ENCODE data around the gene UBE2D1.

UBE2D1 gene

GRCh38 chr10:58341422-58341821, 6.6 kb downstream of the UBE2D1 start:
- DNase-seq (ENCODE audit: low spot score), result no peak

DNA sequence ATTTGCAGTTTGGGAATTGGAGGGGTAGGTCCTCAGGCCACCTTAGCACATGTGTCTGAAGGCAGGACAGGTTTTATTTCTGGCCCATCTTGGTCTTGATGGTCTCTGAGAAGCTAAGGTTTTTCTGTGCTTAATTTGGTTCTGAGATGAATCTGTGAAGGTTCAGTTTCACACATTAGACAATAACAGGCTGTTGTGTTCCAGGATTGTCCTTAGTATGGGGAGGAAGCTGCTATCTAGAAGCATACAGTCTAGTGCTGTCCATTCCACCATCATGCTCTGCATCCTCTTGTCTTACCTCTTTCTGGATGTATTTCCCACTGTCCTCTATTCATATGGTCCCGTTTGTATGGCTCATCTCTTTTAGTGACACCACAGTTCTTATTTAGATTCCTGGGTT, 7.1 kb downstream of the UBE2D1 start:
- DNase-seq (ENCODE audit: low spot score), result no peak

DNA sequence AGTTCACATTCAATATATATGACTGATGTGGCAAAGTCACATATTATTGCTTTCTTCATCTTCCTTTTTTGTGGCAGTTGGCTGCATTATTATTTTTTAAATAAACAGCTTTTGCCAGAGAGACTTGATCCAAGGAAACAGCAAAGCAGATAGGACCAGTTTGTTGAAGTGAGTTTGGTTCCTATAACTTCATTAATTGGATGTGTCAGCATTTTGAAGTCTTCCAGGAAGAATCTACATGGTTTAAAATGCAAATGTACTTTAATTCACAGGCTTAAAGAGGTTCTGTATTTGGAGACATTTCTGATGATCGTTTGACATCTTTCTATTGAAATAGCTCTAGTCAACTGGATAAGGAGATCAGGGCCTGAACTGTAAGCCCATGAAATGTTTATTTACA, 13.2 kb downstream of the UBE2D1 start:
- DNase-seq (ENCODE audit: low spot score), result no peak

DNA sequence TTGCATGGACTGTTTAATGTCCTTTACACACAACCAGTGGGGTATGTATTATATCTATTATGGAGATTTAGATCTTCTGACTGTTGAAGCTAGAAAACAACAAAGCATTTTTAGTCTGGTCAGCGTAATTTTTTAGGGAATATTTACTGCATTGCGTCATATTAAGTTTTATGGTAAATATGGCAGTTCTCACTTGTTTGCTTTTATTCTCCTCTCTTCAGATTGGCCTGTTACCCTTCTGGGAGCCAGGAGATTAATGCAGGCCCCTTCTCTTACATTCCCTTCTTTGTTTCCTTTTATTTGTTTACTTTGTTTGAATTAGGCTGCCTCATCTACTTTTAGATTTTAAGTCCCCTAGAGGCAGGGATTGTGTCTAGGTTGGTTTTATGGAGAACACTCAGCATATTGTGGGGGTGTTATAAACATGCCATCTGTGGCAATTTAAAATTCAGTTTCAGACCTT, 13.8 kb downstream of the UBE2D1 start:
- DNase-seq (ENCODE audit: low spot score), result no peak

DNA sequence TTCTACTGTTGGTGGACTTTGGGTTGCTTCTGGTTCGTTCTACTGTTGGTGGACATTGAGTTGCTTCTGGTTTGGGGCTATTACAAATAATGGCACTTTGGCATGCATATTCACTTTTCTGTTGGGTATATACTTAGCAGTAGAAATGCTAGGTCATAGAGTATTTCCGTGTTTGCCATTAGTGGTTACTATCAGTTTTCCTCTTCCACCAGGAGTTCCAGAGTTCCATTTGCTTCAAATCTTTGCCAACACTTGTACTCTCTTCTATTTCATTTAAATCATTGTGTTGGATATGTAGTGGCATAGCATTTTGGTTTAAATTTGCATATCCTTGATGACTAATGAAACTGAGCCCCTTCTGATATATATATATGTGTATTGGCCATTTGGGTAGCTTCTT, 15.2 kb downstream of the UBE2D1 start:
- DNase-seq (ENCODE audit: low spot score), result no peak

- DNase-seq (ENCODE audit: low spot score), result no peak
Observed at GRCh38 chr10:58350619-58351323, 16.0 kb downstream of the UBE2D1 start.

DNA sequence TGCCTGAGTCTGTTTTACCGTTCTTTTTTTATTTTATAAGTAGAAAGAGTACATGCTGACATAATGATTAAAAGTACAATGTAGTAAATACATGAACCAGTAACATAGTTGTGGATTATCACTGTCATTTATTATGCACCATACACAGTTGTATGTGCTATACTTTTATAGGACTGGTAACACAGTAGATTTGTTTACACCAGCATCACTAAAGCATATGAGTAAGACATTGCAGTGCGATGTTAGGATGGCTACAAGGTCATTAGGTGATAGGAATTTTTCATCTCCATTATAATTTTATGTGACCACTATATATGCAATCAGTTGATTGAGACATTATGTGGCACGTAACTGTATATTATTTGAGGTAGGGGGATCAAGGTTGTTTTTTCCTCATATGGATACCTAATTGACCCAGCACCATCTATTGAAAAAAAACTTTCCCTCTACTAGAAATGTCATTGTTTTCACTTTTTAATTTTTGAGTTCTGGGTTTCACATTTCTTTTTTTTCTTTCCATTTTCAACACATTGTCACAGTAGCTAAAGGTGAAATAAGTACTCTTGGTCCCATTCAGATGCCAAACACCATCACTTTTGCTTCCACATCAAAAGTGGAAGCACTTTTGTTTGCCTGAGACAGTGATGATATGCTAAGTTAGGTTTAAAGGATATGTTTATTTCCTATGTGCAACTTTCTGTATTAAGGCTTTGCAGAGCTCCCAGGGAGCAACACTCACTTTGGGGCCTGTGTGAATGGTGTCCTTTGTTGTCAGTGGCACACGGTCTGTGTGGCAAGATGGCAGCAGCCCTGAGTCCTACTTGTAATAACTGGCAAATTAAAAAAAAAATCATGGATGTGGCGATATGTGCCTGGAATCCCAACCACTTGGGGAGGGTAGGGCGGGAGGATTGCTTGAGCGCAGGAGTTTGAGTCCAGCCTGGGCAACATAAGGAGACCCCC, 17.1 kb downstream of the UBE2D1 start:
- DNase-seq (ENCODE audit: low spot score), result no peak

DNA sequence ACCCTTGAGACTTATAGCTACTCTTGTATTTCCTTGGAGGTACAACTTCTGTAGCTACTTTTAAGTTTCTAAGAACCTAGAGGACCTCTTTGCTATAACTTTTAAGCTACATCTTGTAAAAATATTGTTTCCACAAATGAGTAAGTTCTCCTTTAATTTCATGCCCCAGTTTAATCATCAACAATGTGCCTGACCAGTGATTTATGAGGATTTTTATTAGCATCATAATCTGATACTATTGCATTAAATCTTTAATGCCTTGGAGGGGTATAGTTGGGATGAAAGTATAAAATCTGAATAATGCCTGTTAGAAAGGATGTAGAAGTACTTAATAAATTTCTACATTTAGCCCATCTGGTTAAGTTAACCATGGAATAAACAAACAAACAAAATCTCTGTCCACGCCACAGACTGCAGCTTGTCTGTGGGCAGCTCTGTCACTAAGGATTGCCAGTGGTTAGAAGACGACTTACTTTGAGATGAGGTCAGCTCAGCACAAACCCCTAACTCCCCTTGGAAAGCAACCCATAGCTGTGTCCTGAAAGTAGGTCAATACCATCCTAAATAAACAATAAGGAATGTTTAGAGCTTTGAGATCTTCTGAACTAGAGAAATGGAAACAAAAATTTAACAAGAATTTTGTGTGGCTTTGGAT, 18.3 kb downstream of the UBE2D1 start:
- no peak for DNase-seq (ENCODE audit: low spot score)

DNA sequence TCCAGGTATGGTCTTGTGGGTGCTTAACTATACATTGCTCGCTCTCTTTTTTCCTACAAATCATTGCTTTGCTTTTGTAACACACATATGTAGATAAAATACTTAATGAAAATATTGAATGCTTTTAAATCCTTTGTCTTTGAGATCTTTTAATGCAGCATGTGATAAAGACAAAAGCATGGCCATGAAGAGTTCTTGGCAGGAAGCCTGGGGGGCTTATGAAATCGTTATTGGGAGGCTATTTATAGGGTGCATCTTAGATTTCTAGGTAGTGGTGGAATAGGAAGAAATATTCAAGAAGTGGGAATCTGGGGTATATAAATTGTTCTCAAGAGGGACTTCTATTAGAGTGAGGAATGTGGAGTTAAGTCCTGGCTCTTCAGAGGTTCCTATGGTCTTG, 21.9 kb downstream of the UBE2D1 start:
- DNase-seq (ENCODE audit: low spot score), result no peak

- no peak for DNase-seq (ENCODE audit: low spot score)
Observed at GRCh38 chr10:58358314-58358933, 23.6 kb downstream of the UBE2D1 start.

- no peak for DNase-seq (ENCODE audit: low spot score)
Observed at GRCh38 chr10:58358947-58359346, 24.1 kb downstream of the UBE2D1 start.

DNA sequence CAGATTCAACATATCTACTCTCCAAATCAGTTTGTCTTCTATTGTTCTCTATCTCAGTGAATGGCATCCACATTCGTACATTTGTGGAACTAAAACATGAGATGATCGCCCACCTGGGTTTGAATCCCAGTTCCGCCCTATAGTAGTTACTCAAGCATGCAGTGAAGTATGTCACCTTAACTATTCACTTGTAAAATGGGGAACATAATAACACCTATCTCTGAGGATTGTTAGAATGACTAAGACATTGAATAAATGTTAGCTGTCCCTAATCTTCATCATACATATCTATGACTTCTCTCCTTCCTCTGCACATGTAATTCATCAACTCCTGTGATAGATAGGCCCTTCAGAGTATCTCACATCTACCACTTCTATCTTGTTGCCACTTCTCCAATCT, 24.7 kb downstream of the UBE2D1 start:
- no peak for DNase-seq (ENCODE audit: low spot score)

DNA sequence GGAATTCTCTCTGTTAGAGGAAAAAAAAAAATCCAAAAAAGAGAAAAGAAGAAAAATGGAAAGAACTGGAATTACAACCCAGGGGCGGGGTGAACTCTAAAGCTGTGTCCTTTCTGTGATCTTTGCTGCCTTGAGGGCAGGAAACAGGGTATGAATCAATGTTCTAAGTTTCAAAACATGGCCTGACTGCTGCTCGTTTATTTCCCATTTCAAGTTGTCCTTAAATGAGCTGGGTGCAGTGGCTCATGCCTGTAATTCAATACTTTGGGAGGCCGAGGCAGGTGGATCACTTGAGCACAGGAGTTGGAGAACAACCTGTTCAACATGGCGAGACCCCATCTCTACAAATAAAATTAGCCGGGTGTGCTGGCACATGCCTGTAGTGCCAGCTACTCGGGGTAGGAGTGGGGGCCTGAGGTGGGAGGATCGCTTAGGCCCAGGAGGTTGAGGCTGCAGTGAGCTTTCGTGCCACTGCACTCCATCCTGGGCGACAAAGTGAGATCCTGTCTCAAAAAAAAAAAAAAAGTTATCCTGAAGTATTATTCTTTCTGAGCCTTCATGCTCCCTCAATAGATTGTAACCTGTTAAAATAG, 25.7 kb downstream of the UBE2D1 start:
- DNase-seq (ENCODE audit: low spot score), result no peak

GRCh38 chr10:58361353-58361752, 26.5 kb downstream of the UBE2D1 start:
- no peak for DNase-seq (ENCODE audit: low spot score)

GRCh38 chr10:58362027-58362789, 27.4 kb downstream of the UBE2D1 start:
- no peak for DNase-seq (ENCODE audit: low spot score)

DNA sequence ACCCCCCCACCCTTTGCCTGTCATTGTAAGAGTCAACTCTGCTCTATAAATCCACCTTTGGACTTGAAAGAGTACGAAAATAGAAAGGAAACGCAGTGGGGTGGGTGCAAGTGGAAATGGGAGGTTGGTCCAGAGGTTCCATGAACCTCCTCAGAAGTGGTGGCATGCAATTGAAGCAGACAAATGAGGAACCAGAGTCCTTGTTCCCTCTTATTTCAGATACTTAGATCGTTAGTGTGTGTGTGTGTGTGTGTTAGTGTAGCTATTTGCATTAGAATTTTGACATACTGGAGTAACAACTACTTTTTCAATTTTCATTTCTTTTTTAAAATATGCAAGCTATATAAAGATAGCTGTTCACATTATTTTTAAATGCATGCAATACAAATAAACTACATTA, 32.3 kb downstream of the UBE2D1 start:
- DNase-seq (ENCODE audit: low spot score), result no peak

DNA sequence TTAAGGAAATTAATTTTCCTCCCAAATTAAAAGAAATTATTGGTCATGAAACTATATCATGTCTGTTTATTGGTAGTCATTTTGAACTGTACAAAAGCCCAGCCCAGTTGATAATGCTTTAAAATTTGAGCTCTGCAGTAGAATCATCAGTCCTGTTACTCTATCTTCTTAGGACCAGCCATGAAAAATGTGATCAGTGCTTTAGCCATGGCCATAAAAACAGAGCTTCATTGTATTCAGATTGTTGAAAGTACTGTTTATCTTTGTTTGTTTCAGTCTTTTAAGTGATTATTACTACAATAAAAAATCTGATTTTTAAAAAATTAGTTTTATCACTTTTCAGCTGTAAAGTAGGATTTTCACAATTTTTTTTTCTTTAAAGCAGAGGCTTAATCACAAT, 36.7 kb downstream of the UBE2D1 start:
- DNase-seq (ENCODE audit: low spot score), result no peak

- no peak for DNase-seq (ENCODE audit: low spot score)
Observed at GRCh38 chr10:58372607-58373441, 38.0 kb downstream of the UBE2D1 start.

GRCh38 chr10:58373442-58373827, 38.6 kb downstream of the UBE2D1 start:
- no peak for DNase-seq (ENCODE audit: low spot score)

DNA sequence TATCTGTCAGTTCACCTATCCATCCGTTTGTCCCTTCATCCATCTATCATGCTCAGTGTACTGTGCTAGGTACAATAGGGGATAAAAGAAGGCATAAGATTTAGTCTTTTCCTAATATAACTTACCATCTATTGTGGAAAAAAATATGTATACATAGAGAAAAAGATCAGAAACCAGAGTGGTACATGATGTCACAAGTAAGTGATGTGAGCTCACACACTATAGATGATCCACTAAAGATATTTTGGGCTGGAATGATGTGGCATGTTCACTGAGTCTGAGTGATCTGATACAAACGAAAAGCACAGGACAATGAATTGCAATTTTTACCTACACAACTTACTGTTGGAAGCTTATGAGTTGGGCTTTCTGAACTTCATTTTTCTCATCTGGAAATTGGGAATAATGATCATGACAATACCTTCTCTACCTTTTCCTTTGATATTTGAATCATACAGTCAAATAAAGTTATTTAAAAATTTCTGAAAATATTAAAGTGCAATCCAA, 47.7 kb downstream of the UBE2D1 start:
- no peak for DNase-seq (ENCODE audit: low spot score)
